ENCODE data around the gene NARF. TPM values are rescaled to one million over a fixed set of nuclear protein-coding genes. Genes with fewer than 3 reads are reported as not detected.

NARF gene
- total RNA-seq, 1 experiment from 2014 or later = 59.5 TPM

- intact Hi-C loops (cut with micrococcal nuclease) = no loop called here
- Histone ChIP-seq H4K20me1 (ENCODE audit: low read length) (no peaks in the 10 kb centered on the region), H3K9ac (ENCODE audit: low read length) (no peak overlapping the region), H3K36me3 (ENCODE audit: low read depth, low read length) (peaks cover 13% of the 10 kb centered on the region), H3K4me1 (ENCODE audit: insufficient read depth, low read length) (peaks cover 20% of the 10 kb centered on the region), H3K4me3 (ENCODE audit: low read length) (no peak overlapping the region), H3K27ac (ENCODE audit: low read length) (no peak overlapping the region), H3K4me2 (ENCODE audit: low read length) (no peak overlapping the region), H3K9me2 (replicated peaks; ENCODE audit: low read length) (no peaks in the 10 kb centered on the region), H2AFZ (ENCODE audit: low read length) (no peak overlapping the region), H3K27me3 (ENCODE audit: low read length) (no peaks in the 10 kb centered on the region), H3K79me2 (ENCODE audit: low read length) (no peaks in the 10 kb centered on the region), H3K9me3 (ENCODE audit: low read length) (no peaks in the 10 kb centered on the region), H3F3A (ENCODE audit: low read length, unreplicated experiment) (peaks cover 12% of the 10 kb centered on the region)
- no peak for TF ChIP-seq EZH2 (IDR thresholded peaks at IDR 0.05; ENCODE audit: low read length, unreplicated experiment)
- TF ChIP-seq, protein P1, sequence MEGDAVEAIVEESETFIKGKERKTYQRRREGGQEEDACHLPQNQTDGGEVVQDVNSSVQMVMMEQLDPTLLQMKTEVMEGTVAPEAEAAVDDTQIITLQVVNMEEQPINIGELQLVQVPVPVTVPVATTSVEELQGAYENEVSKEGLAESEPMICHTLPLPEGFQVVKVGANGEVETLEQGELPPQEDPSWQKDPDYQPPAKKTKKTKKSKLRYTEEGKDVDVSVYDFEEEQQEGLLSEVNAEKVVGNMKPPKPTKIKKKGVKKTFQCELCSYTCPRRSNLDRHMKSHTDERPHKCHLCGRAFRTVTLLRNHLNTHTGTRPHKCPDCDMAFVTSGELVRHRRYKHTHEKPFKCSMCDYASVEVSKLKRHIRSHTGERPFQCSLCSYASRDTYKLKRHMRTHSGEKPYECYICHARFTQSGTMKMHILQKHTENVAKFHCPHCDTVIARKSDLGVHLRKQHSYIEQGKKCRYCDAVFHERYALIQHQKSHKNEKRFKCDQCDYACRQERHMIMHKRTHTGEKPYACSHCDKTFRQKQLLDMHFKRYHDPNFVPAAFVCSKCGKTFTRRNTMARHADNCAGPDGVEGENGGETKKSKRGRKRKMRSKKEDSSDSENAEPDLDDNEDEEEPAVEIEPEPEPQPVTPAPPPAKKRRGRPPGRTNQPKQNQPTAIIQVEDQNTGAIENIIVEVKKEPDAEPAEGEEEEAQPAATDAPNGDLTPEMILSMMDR (conservative IDR thresholded peaks at IDR 0.05; ENCODE audit: low read depth, low read length) = no peak
- TF ChIP-seq EZH2phosphoT487 (IDR thresholded peaks at IDR 0.05; ENCODE audit: borderline replicate concordance, low read length) = no peak
- CTCF ChIA-PET = no interaction called here
- BruUV-seq (replicated peaks) = no TSS peak
- 0 out of 2 replicates have a peak, but pooled peaks have one; percentile 7 for ATAC-seq
- POLR2A ChIA-PET (ENCODE audit: unreplicated experiment) = no interaction called here
- no peak for DNase-seq
Observed at GRCh38 chr17:82489117-82489516, 30.6 kb downstream of the NARF start.

DNA sequence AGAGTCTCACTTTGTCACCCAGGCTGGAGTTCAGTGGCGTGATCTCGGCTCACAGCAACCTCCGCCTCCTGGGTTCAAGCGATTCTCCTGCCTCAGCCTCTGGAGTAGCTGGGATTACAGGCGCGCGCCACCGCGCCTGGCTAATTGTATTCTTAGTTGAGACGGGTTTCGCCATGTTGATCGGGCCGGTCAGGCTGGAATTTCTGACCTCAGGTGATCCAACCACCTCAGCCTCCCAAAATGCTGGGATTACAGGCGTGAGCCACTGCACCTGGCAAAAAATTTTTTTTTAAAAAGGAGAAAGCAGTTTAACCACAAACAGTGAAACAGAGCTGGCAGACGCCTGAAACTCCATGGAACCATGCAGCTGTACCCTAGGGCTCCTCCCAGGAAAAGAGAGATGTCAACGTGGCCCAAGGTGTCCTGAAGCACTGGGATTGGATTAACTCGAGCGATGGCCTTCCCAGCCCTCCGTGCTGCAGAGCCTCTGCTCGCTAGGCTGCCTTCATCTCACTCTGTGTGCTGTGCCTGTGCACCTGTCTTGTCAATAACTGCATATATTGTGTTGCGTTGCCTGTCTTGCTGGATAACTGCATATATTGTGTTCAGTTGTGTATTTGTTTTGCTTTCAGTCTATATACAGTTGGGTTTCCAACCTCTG is 31.4 kb downstream of the NARF start:
- no peak for ATAC-seq

More for the DNA sequence above, 31.4 kb downstream of the NARF start:
- POLR2A ChIA-PET (ENCODE audit: unreplicated experiment) = no interaction called here
- Histone ChIP-seq H3K9ac (ENCODE audit: low read length) (no peak overlapping the region), H3K36me3 (ENCODE audit: low read depth, low read length) (peaks cover 13% of the 10 kb centered on the region), H4K20me1 (ENCODE audit: low read length) (no peaks in the 10 kb centered on the region), H3K4me2 (ENCODE audit: low read length) (no peak overlapping the region), H3K27me3 (ENCODE audit: low read length) (no peaks in the 10 kb centered on the region), H3F3A (ENCODE audit: low read length, unreplicated experiment) (peaks cover 12% of the 10 kb centered on the region), H3K4me3 (ENCODE audit: low read length) (no peak overlapping the region), H2AFZ (ENCODE audit: low read length) (no peak overlapping the region), H3K4me1 (ENCODE audit: insufficient read depth, low read length) (peaks cover 23% of the 10 kb centered on the region), H3K9me3 (ENCODE audit: low read length) (no peaks in the 10 kb centered on the region), H3K27ac (ENCODE audit: low read length) (no peak overlapping the region), H3K79me2 (ENCODE audit: low read length) (no peaks in the 10 kb centered on the region), H3K9me2 (replicated peaks; ENCODE audit: low read length) (no peaks in the 10 kb centered on the region)
- DNase-seq = no peak
- CTCF ChIA-PET = no interaction called here
- TF ChIP-seq, protein P1 (conservative IDR thresholded peaks at IDR 0.05; ENCODE audit: low read depth, low read length) = no peak
- TF ChIP-seq EZH2phosphoT487 (IDR thresholded peaks at IDR 0.05; ENCODE audit: borderline replicate concordance, low read length) = no peak
- no peak for TF ChIP-seq EZH2 (IDR thresholded peaks at IDR 0.05; ENCODE audit: low read length, unreplicated experiment)
- no TSS peak for BruUV-seq (replicated peaks)
- intact Hi-C loops (cut with micrococcal nuclease) = loop anchor here (10.0 kb wide), 1 partner anchor 75 kb away; the partner anchor contains the start of genes HEXD and OGFOD3
